H1 (cell line): ENCODE results near the gene DYNLT5. TPM values are rescaled to one million over a fixed set of nuclear protein-coding genes. Genes with fewer than 3 reads are reported as not detected.

Experiments used
- CTCF ChIA-PET: fragments of 300-600 bp; sonication (Branson Sonifier 250); formaldehyde crosslinking; loops from one replicate; lab custom pipeline; 2021; ENCODE audit not compliant: partially characterized antibody; lab: Charles Lee
- POLR2A ChIA-PET: fragments of 300-600 bp; sonication (Branson Sonifier 250); formaldehyde crosslinking; loops from one replicate; lab custom pipeline; 2021; ENCODE audit warnings: inconsistent platforms; ENCODE audit not compliant: partially characterized antibody; lab: Charles Lee
- DNase-seq, 2 experiments: peaks; one replicate each; pipeline versions ENCODE4 v3.0.0 to v3.0.0-alpha.2; 2010 to 2022; ENCODE audit warnings: low spot score in 2 of 2, low read depth in 1 of 2, mixed read lengths in 1 of 2
- FAIRE-seq: peaks from 2 replicates; lab custom pipeline; 2011; peaks lifted over from hg19 to GRCh38; lab: Jason Lieb, UNC
- H2AFZ ChIP-seq: 2 replicates; pipeline ENCODE4 v1.8.1; 2012; ENCODE audit warnings: low read length, inconsistent platforms
- H2AK5ac ChIP-seq: 2 replicates; pipeline ENCODE4 v1.6.1; 2013; ENCODE audit warnings: low read depth, low read length
- H2BK120ac ChIP-seq: replicated peaks from 2 replicates; pipeline ENCODE3; 2013; ENCODE audit warnings: low read depth, low read length, inconsistent platforms
- H2BK12ac ChIP-seq: 2 replicates; pipeline ENCODE4 v1.6.1; 2013; ENCODE audit warnings: low read depth, low read length
- H2BK15ac ChIP-seq: 2 replicates; pipeline ENCODE4 v1.6.1; 2013; ENCODE audit warnings: low read length
- H2BK20ac ChIP-seq: 2 replicates; pipeline ENCODE4 v1.6.1; 2013; ENCODE audit warnings: low read length
- H2BK5ac ChIP-seq: 2 replicates; pipeline ENCODE4 v1.6.1; 2013; ENCODE audit warnings: low read depth, low read length
- H3K14ac ChIP-seq: 2 replicates; pipeline ENCODE4 v1.6.1; 2013; ENCODE audit warnings: inconsistent platforms; ENCODE audit not compliant: insufficient read length
- H3K18ac ChIP-seq: 2 replicates; pipeline ENCODE4 v1.6.1; 2013; ENCODE audit warnings: low read length; ENCODE audit errors: extremely low read depth
- H3K23ac ChIP-seq: 2 replicates; pipeline ENCODE4 v1.6.1; 2013; ENCODE audit warnings: inconsistent platforms; ENCODE audit not compliant: insufficient read length
- H3K23me2 ChIP-seq: 2 replicates; pipeline ENCODE4 v1.6.1; 2013; ENCODE audit warnings: low read depth, low read length
- H3K27ac ChIP-seq: 2 replicates; pipeline ENCODE4 v1.6.1; 2011; ENCODE audit warnings: low read depth, low read length, inconsistent platforms
- H3K27me3 ChIP-seq, 4 experiments: replicated peaks in 1 of 4; 1 replicate in 1 of 4; 2 replicates in 3 of 4; pipeline versions ENCODE4 v1.6.1 to v1.8.1; 2011 to 2013; ENCODE audit warnings: low read length in 3 of 4, mild to moderate bottlenecking in 3 of 4, inconsistent platforms in 2 of 4, mixed read lengths in 2 of 4, moderate library complexity in 1 of 4; ENCODE audit not compliant: control insufficient read depth in 3 of 4, insufficient read depth in 3 of 4; ENCODE audit errors: extremely low read depth in 1 of 4
- H3K36me3 ChIP-seq, 4 experiments: 2 replicates each; pipeline versions ENCODE4 v1.6.1 to v1.8.1; 2011 to 2013; ENCODE audit warnings: mild to moderate bottlenecking in 4 of 4, low read length in 3 of 4, moderate library complexity in 2 of 4, control low read depth in 1 of 4, inconsistent platforms in 1 of 4; ENCODE audit not compliant: insufficient read depth in 4 of 4, control insufficient read depth in 2 of 4
- H3K4ac ChIP-seq: replicated peaks from 2 replicates; pipeline ENCODE3; 2013; ENCODE audit warnings: low read length, low read depth, mixed read lengths, inconsistent platforms; ENCODE audit not compliant: insufficient read length
- H3K4me1 ChIP-seq, 4 experiments: replicated peaks in 1 of 4; 1 replicate in 1 of 4; 2 replicates in 3 of 4; pipeline versions ENCODE4 v1.6.1 to v1.8.1; 2011 to 2013; ENCODE audit warnings: low read length in 3 of 4, inconsistent platforms in 2 of 4, mixed read lengths in 1 of 4; ENCODE audit not compliant: insufficient read depth in 4 of 4, control insufficient read depth in 3 of 4
- H3K4me2 ChIP-seq, 2 experiments: 2 replicates each; pipeline versions ENCODE4 v1.6.1 to v1.8.1; 2011 to 2013; ENCODE audit warnings: low read depth in 2 of 2, low read length in 2 of 2, control low read depth in 1 of 2, inconsistent platforms in 1 of 2, mild to moderate bottlenecking in 1 of 2; ENCODE audit not compliant: insufficient read depth in 1 of 2
- H3K4me3 ChIP-seq, 4 experiments: fragments of 200-600, 300-600 bp in 1 of 4; sonication (generic), shearing (Covaris generic), sonication (Bioruptor Twin) in 1 of 4; 2 replicates each; pipeline versions ENCODE4 v1.5.1 to v1.8.1; 2011 to 2016; ENCODE audit warnings: low read length in 4 of 4, low read depth in 3 of 4, control low read depth in 2 of 4, inconsistent platforms in 2 of 4, mild to moderate bottlenecking in 2 of 4, mixed read lengths in 1 of 4, moderate library complexity in 1 of 4; ENCODE audit not compliant: insufficient read depth in 2 of 4; ENCODE audit errors: extremely low read depth in 1 of 4
- H3K56ac ChIP-seq: replicated peaks from 2 replicates; pipeline ENCODE3; 2013; ENCODE audit warnings: low read depth, mild to moderate bottlenecking, mixed read lengths, low read length, inconsistent platforms; ENCODE audit not compliant: insufficient read length
- H3K79me1 ChIP-seq: 2 replicates; pipeline ENCODE4 v1.6.1; 2013; ENCODE audit warnings: low read depth, low read length, control low read depth
- H3K79me2 ChIP-seq, 2 experiments: 2 replicates each; pipeline versions ENCODE4 v1.6.1 to v1.8.1; 2012 to 2013; ENCODE audit warnings: low read length in 2 of 2, mild to moderate bottlenecking in 2 of 2, inconsistent platforms in 1 of 2; ENCODE audit not compliant: insufficient read depth in 2 of 2, control insufficient read depth in 1 of 2
- H3K9ac ChIP-seq, 4 experiments: replicated peaks in 1 of 4; 1 replicate in 1 of 4; 2 replicates in 3 of 4; pipeline versions ENCODE4 v1.6.1 to v1.8.1; 2011 to 2013; ENCODE audit warnings: low read depth in 3 of 4, low read length in 3 of 4, control low read depth in 2 of 4, mild to moderate bottlenecking in 2 of 4, moderate library complexity in 2 of 4, inconsistent platforms in 1 of 4; ENCODE audit errors: extremely low read depth in 1 of 4
- H3K9me3 ChIP-seq, 2 experiments: 2 replicates each; pipeline versions ENCODE4 v1.6.1 to v1.8.1; 2012 to 2013; ENCODE audit warnings: mild to moderate bottlenecking in 2 of 2, moderate library complexity in 2 of 2, control low read depth in 1 of 2, inconsistent platforms in 1 of 2, low read depth in 1 of 2, low read length in 1 of 2, mixed read lengths in 1 of 2; ENCODE audit not compliant: insufficient read depth in 2 of 2
- H4K20me1 ChIP-seq, 2 experiments: replicated peaks in 1 of 2; 2 replicates each; pipeline versions ENCODE3 to v1.8.1; 2011 to 2013; ENCODE audit warnings: inconsistent platforms in 2 of 2, low read length in 2 of 2, mild to moderate bottlenecking in 1 of 2; ENCODE audit not compliant: insufficient read depth in 2 of 2, control insufficient read depth in 1 of 2
- H4K5ac ChIP-seq: 2 replicates; pipeline ENCODE4 v1.6.1; 2013; ENCODE audit warnings: low read length, low read depth, mixed read lengths, inconsistent platforms; ENCODE audit not compliant: insufficient read length
- H4K8ac ChIP-seq: 2 replicates; pipeline ENCODE4 v1.8.0; 2013; ENCODE audit warnings: mild to moderate bottlenecking, moderate library complexity, low read length, inconsistent platforms; ENCODE audit not compliant: insufficient read depth; ENCODE audit errors: extremely low read depth
- H4K91ac ChIP-seq: replicated peaks from 2 replicates; pipeline ENCODE3; 2013; ENCODE audit warnings: low read length, mixed read lengths, inconsistent platforms; ENCODE audit not compliant: insufficient read length
- CBX5 ChIP-seq: fragments of 300-800, 300-1000 bp; sonication (generic); IDR thresholded peaks from 2 replicates; pipeline ENCODE4 v1.7.1; 2016; ENCODE audit warnings: antibody characterized with exemption, low read length, low read depth
- EGR1 ChIP-seq: IDR thresholded peaks from 2 replicates; pipeline ENCODE4 v1.6.1; 2011; ENCODE audit warnings: low read depth, low read length, borderline replicate concordance
- KDM5A ChIP-seq: fragments of 200-600 bp; IDR thresholded peaks from 2 replicates; pipeline ENCODE4 v1.7.1; 2012; ENCODE audit warnings: mild to moderate bottlenecking, low read length, inconsistent platforms, mixed read lengths
- NANOG ChIP-seq: IDR thresholded peaks from 2 replicates; pipeline ENCODE4 v1.6.1; 2011; ENCODE audit warnings: low read length, low read depth, mild to moderate bottlenecking, inconsistent platforms; ENCODE audit not compliant: insufficient read depth, poor library complexity, severe bottlenecking
- POLR2A ChIP-seq, 2 experiments: IDR thresholded peaks; 1 replicate in 1 of 2; 2 replicates in 1 of 2; pipeline ENCODE4 v1.6.1; 2011; ENCODE audit warnings: low read depth in 2 of 2, low read length in 2 of 2, mild to moderate bottlenecking in 2 of 2; ENCODE audit errors: control extremely low read depth in 1 of 2
- RNF2 ChIP-seq: fragments of 200-900, 300-1000 bp; sonication (generic); IDR thresholded peaks from 2 replicates; pipeline ENCODE4 v1.7.1; 2016; ENCODE audit warnings: borderline replicate concordance, low read depth, mild to moderate bottlenecking, antibody characterized with exemption, low read length; ENCODE audit not compliant: poor library complexity, severe bottlenecking; ENCODE audit errors: missing control alignments
- WGBS, 2 experiments: shearing (Covaris generic) in 1 of 2; methylation state at CpG; one replicate each; pipeline versions ENCODE4 v1.1.6 to v1.1.7; 2013 to 2015; ENCODE audit warnings: low lambda C conversion rate in 2 of 2, mixed read lengths in 2 of 2, inconsistent platforms in 1 of 2, low coverage in 1 of 2, missing lambda C conversion rate in 1 of 2; ENCODE audit not compliant: insufficient replicate concordance in 2 of 2, insufficient coverage in 1 of 2, insufficient read length in 1 of 2; ENCODE audit errors: extremely low coverage in 1 of 2, missing lambda C conversion rate in 1 of 2; 5-methylcytosine and 5-hydroxymethylcytosine counted together
- polyA plus RNA-seq, 7 experiments: library from polyadenylated mRNA; depleted of rRNA in 3 of 7; stranded (reverse) in 5 of 7; unstranded in 2 of 7; fragments of >200 nt in 5 of 7; fragments of 200-250 nt in 2 of 7; gene quantifications; 1 replicate in 5 of 7; 2 replicates in 1 of 7; 4 replicates in 1 of 7; pipeline versions ENCODE4 v1.2.1 to v1.2.3, GENCODE V29; 2011 to 2013; ENCODE audit warnings: missing spikeins in 2 of 7, mixed read lengths in 2 of 7
- total RNA-seq: library from RNA; stranded (reverse); fragmentation: NEBNext Ultra II Directional; extraction: Animal tissue kit (Norgen Biotek cat#: 25700); gene quantifications from 2 replicates; pipeline ENCODE4 v1.2.1, GENCODE V29; 2021
- TF ChIP-seq, protein P1 (sequence below): IDR thresholded peaks from 2 replicates; pipeline ENCODE4 v1.6.1; 2012; ENCODE audit warnings: low read length, inconsistent platforms

DYNLT5 gene
- total and polyA plus RNA-seq, 2 of the 8 experiments (the other 6 are each of a cell fraction or from before 2014, with no cell fraction given), result 0.93 to 1.5 TPM

GRCh38 chr1:66712839-66713238, 39.4 kb upstream of the DYNLT5 start:
- CTCF ChIA-PET, result no interaction called here
- H3K23ac ChIP-seq, result no peak overlapping the region
- no peak for TF ChIP-seq RNF2
- TF ChIP-seq POLR2A (IDR thresholded peaks at IDR 0.05; ENCODE audit: control extremely low read depth in 1 of 2, low read depth in 2 of 2, low read length in 2 of 2), result no peak
- no peak for TF ChIP-seq EGR1
- no peak for TF ChIP-seq KDM5A
- TF ChIP-seq, protein P1, sequence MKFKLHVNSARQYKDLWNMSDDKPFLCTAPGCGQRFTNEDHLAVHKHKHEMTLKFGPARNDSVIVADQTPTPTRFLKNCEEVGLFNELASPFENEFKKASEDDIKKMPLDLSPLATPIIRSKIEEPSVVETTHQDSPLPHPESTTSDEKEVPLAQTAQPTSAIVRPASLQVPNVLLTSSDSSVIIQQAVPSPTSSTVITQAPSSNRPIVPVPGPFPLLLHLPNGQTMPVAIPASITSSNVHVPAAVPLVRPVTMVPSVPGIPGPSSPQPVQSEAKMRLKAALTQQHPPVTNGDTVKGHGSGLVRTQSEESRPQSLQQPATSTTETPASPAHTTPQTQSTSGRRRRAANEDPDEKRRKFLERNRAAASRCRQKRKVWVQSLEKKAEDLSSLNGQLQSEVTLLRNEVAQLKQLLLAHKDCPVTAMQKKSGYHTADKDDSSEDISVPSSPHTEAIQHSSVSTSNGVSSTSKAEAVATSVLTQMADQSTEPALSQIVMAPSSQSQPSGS, result no peak
- TF ChIP-seq NANOG, result no peak
- TF ChIP-seq CBX5, result no peak

More at GRCh38 chr1:66712839-66713238, 39.4 kb upstream of the DYNLT5 start:
- Histone ChIP-seq H3K79me1 (no peaks in the 10 kb centered on the region), H2BK5ac (no peak overlapping the region), H3K4me1 (peaks cover 0 to 4% (median 0%) of the 10 kb centered on the region in 4 experiments; a peak in 1 of 7 replicates), H3K27ac (no peak overlapping the region), H3K9ac (no peak overlapping the region), H2AK5ac (no peak overlapping the region), H3K36me3 (no peaks in the 10 kb centered on the region), H3K56ac (no peak overlapping the region), H3K4me3 (no peak overlapping the region), H2BK15ac (no peak overlapping the region), H2BK12ac (no peak overlapping the region), H4K91ac (no peak overlapping the region), H2BK120ac (no peak overlapping the region), H3K9me3 (no peaks in the 10 kb centered on the region), H4K5ac (no peak overlapping the region), H2AFZ (no peak overlapping the region), H4K20me1 (peaks cover 0 to 1% of the 10 kb centered on the region in 2 experiments), H3K4ac (no peak overlapping the region), H3K14ac (no peak overlapping the region), H3K23me2 (no peaks in the 10 kb centered on the region), H3K79me2 (no peaks in the 10 kb centered on the region), H3K18ac (no peak overlapping the region), H2BK20ac (no peak overlapping the region), H4K8ac (no peak overlapping the region), H3K27me3 (no peaks in the 10 kb centered on the region), H3K4me2 (peak overlapping the region; percentile 4 to 5; a peak in 2 of 4 replicates)
- DNase-seq (no peak), FAIRE-seq (no peak)
- POLR2A ChIA-PET, result no interaction called here
- WGBS, 2 experiments, result 38% methylated on average over 2 of the region's 2 CpGs; no CpG with 5 or more reads in 1 of the 2 experiments
